Glomerular visceral epithelial cell (primary cell): ENCODE data around the gene DGKD.

Source experiments
- DNase-seq: peaks from one replicate; pipeline ENCODE4 v3.0.0-alpha.2; 2016; ENCODE audit errors: extremely low spot score

DGKD gene

GRCh38 chr2:233426619-233427342, 72.5 kb downstream of the DGKD start:
- DNase-seq, result peak; percentile 49

GRCh38 chr2:233428008-233428407, 73.7 kb downstream of the DGKD start:
- DNase-seq, result no peak

- DNase-seq, result no peak
These were observed 74.1 kb downstream of the DGKD start for GRCh38 chr2:233428438-233428837.

- no peak for DNase-seq
These were observed 75.0 kb downstream of the DGKD start for GRCh38 chr2:233429175-233429897.

GRCh38 chr2:233430081-233430480, 75.8 kb downstream of the DGKD start:
- no peak for DNase-seq

- DNase-seq, result no peak
These were observed 76.4 kb downstream of the DGKD start for GRCh38 chr2:233430651-233431050.

GRCh38 chr2:233433029-233433428, 78.7 kb downstream of the DGKD start:
- DNase-seq, result no peak

GRCh38 chr2:233433794-233434193, 79.5 kb downstream of the DGKD start:
- DNase-seq, result no peak

- no peak for DNase-seq
These were observed 80.5 kb downstream of the DGKD start for GRCh38 chr2:233434666-233435330.

- no peak for DNase-seq
These were observed 81.3 kb downstream of the DGKD start for GRCh38 chr2:233435436-233436190.

GRCh38 chr2:233436191-233436581, 81.9 kb downstream of the DGKD start:
- no peak for DNase-seq

- DNase-seq, result no peak
These were observed 82.6 kb downstream of the DGKD start for GRCh38 chr2:233436691-233437438.

GRCh38 chr2:233437439-233437955, 83.2 kb downstream of the DGKD start:
- DNase-seq, result no peak

GRCh38 chr2:233438573-233439147, 84.4 kb downstream of the DGKD start:
- no peak for DNase-seq

- no peak for DNase-seq
These were observed 84.9 kb downstream of the DGKD start for GRCh38 chr2:233439191-233439590.

GRCh38 chr2:233440314-233440713, 86.0 kb downstream of the DGKD start:
- no peak for DNase-seq

GRCh38 chr2:233440714-233441113, 86.4 kb downstream of the DGKD start:
- no peak for DNase-seq

- no peak for DNase-seq
These were observed 87.1 kb downstream of the DGKD start for GRCh38 chr2:233441161-233442027.

GRCh38 chr2:233442028-233442310, 87.7 kb downstream of the DGKD start:
- no peak for DNase-seq
